PFSK-1 (cell line): Measurements from ENCODE around the gene DYNLRB2.

Experiments
- FOXP2 ChIP-seq: optimal IDR thresholded peaks from 2 replicates; pipeline ENCODE3; 2011; ENCODE audit warnings: borderline replicate concordance, control low read depth, inconsistent platforms; ENCODE audit not compliant: insufficient read depth; ENCODE audit errors: extremely low read length, extremely low read depth
- POLR2AphosphoS5 ChIP-seq: IDR thresholded peaks from 2 replicates; pipeline ENCODE4 v1.6.1; 2012; ENCODE audit warnings: low read depth, mild to moderate bottlenecking, control low read depth, low read length, moderate library complexity
- REST ChIP-seq, 2 experiments: IDR thresholded peaks; 2 replicates each; pipeline versions ENCODE4 v1.6.1 to v1.8.0; 2011 to 2012; ENCODE audit warnings: low read depth in 2 of 2, low read length in 2 of 2, control low read depth in 1 of 2, inconsistent platforms in 1 of 2, mild to moderate bottlenecking in 1 of 2, moderate library complexity in 1 of 2; ENCODE audit not compliant: insufficient read depth in 1 of 2
- SIN3A ChIP-seq: IDR thresholded peaks from 2 replicates; pipeline ENCODE4 v1.6.1; 2012; ENCODE audit warnings: mild to moderate bottlenecking, low read length, moderate library complexity, borderline replicate concordance; ENCODE audit not compliant: insufficient read depth
- TAF1 ChIP-seq: IDR thresholded peaks from 2 replicates; pipeline ENCODE4 v1.6.1; 2012; ENCODE audit warnings: low read length, control low read depth, borderline replicate concordance; ENCODE audit not compliant: insufficient read depth

DYNLRB2 gene

GRCh38 chr16:80591071-80591915 lies 50.5 kb downstream of the DYNLRB2 start:
- no peak for TF ChIP-seq FOXP2
- no peak for TF ChIP-seq POLR2AphosphoS5
- TF ChIP-seq SIN3A: no peak
- no peak for TF ChIP-seq TAF1
- no peak for TF ChIP-seq REST (IDR thresholded peaks at IDR 0.05; ENCODE audit: insufficient read depth in 1 of 2, low read depth in 2 of 2, low read length in 2 of 2)

GRCh38 chr16:80592273-80592672 lies 51.5 kb downstream of the DYNLRB2 start:
- TF ChIP-seq TAF1 (no peak), REST (IDR thresholded peaks at IDR 0.05; ENCODE audit: insufficient read depth in 1 of 2, low read depth in 2 of 2, low read length in 2 of 2) (no peak), POLR2AphosphoS5 (no peak), FOXP2 (no peak), SIN3A (no peak)

- TF ChIP-seq POLR2AphosphoS5: no peak
- TF ChIP-seq REST (IDR thresholded peaks at IDR 0.05; ENCODE audit: insufficient read depth in 1 of 2, low read depth in 2 of 2, low read length in 2 of 2): no peak
Observed at GRCh38 chr16:80594756-80595155, 54.0 kb downstream of the DYNLRB2 start.

- TF ChIP-seq POLR2AphosphoS5 (no peak), REST (IDR thresholded peaks at IDR 0.05; ENCODE audit: insufficient read depth in 1 of 2, low read depth in 2 of 2, low read length in 2 of 2) (no peak), FOXP2 (no peak), TAF1 (no peak), SIN3A (no peak)
Observed at GRCh38 chr16:80596507-80597207, 55.9 kb downstream of the DYNLRB2 start.
